Endothelial cell of umbilical vein (primary cell): ENCODE measurements around the gene CDCA5.

Source experiments
- EZH2 ChIP-seq: IDR thresholded peaks from 2 replicates; pipeline ENCODE4 v1.6.1; 2012; ENCODE audit warnings: borderline replicate concordance, low read depth, mild to moderate bottlenecking, moderate library complexity, low read length, inconsistent platforms; ENCODE audit not compliant: severe bottlenecking
- JUN ChIP-seq: IDR thresholded peaks from 2 replicates; pipeline ENCODE4 v1.6.1; 2011; ENCODE audit warnings: borderline replicate concordance, low read depth; ENCODE audit not compliant: insufficient read length, insufficient read depth
- MYC ChIP-seq: IDR thresholded peaks from one replicate; pipeline ENCODE4 v1.6.1; 2011; ENCODE audit warnings: mild to moderate bottlenecking, low read depth, low read length
- POLR2A ChIP-seq: IDR thresholded peaks from 2 replicates; pipeline ENCODE4 v1.6.1; 2012; ENCODE audit warnings: low read depth, mild to moderate bottlenecking, control low read depth, low read length
- POLR2AphosphoS5 ChIP-seq: IDR thresholded peaks from 2 replicates; pipeline ENCODE4 v1.6.1; 2012; ENCODE audit warnings: low read depth, mild to moderate bottlenecking, control low read depth, low read length, moderate library complexity; ENCODE audit not compliant: insufficient read depth
- TF ChIP-seq, protein P1 (sequence below), 2 donors: IDR thresholded peaks; 1 replicate in 1 of 2; 2 replicates in 1 of 2; pipeline ENCODE4 v1.5.1; 2011; ENCODE audit warnings: low read length in 2 of 2, mild to moderate bottlenecking in 2 of 2, moderate library complexity in 2 of 2, control low read depth in 1 of 2, inconsistent platforms in 1 of 2, low read depth in 1 of 2; ENCODE audit not compliant: insufficient read depth in 1 of 2; ENCODE audit errors: extremely low read depth in 1 of 2
- TF ChIP-seq, protein P2 (sequence below): IDR thresholded peaks from 2 replicates; pipeline ENCODE4 v1.6.1; 2011; ENCODE audit not compliant: insufficient read depth, insufficient read length

DNA sequence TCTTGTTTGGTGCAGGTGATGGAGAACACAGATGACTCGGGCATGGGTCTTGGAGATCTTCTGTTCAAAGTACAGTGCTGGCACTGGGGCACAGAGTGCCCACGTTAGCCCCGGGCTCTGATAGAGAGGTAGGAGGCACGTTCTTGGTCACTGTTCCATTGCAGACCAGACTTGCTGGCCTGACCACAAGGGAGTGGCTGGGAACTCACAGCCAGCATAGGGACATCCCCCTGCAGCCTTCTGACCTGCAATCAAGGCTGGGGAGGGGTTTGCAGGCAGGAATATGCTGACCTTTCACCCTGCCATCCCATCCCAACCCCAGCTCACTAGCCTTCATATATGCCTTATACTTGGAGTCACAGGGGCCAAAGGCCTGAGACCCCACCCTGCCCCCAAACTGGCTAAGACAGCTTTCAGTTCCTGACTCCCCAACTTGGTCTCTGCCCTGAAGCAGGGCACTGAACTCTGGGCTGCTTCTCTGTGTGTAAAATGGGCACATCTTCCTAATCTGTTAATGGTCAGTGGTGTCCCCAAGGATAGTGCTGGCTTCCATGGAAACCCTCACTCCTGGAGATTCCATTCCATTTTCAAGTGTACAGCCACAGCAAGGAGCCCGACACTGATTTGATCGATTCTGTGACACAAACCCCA lies 42.9 kb upstream of the CDCA5 start:
- TF ChIP-seq, protein P1, sequence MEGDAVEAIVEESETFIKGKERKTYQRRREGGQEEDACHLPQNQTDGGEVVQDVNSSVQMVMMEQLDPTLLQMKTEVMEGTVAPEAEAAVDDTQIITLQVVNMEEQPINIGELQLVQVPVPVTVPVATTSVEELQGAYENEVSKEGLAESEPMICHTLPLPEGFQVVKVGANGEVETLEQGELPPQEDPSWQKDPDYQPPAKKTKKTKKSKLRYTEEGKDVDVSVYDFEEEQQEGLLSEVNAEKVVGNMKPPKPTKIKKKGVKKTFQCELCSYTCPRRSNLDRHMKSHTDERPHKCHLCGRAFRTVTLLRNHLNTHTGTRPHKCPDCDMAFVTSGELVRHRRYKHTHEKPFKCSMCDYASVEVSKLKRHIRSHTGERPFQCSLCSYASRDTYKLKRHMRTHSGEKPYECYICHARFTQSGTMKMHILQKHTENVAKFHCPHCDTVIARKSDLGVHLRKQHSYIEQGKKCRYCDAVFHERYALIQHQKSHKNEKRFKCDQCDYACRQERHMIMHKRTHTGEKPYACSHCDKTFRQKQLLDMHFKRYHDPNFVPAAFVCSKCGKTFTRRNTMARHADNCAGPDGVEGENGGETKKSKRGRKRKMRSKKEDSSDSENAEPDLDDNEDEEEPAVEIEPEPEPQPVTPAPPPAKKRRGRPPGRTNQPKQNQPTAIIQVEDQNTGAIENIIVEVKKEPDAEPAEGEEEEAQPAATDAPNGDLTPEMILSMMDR (IDR thresholded peaks at IDR 0.05; ENCODE audit: extremely low read depth in 1 of 2, insufficient read depth in 1 of 2, low read depth in 1 of 2, low read length in 2 of 2) = no peak
- TF ChIP-seq POLR2AphosphoS5 (peak; percentile 43), POLR2A (no peak), EZH2 (no peak), MYC (no peak), JUN (no peak)
- TF ChIP-seq, protein P2, sequence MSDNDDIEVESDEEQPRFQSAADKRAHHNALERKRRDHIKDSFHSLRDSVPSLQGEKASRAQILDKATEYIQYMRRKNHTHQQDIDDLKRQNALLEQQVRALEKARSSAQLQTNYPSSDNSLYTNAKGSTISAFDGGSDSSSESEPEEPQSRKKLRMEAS = no peak
